HG03175 (cell line): ENCODE data around the gene GJD2.

Source experiments
- ATAC-seq: cut with Tn5 transposase; IDR thresholded peaks from one replicate; pipeline ENCODE4 v1.9.1; 2021; ENCODE audit warnings: mild to moderate bottlenecking, moderate library complexity; ENCODE audit not compliant: unreplicated experiment

The GJD2 gene

GRCh38 chr15:34754674-34755418 is at the start of gene GJD2:
TSS of gene GJD2 (minus strand) at chr15:34754998. CDS start at chr15:34754488, 510 bp downstream.
- no peak for ATAC-seq

GRCh38 chr15:34804113-34804512 is 49.3 kb upstream of the GJD2 start:
- ATAC-seq = no peak

DNA sequence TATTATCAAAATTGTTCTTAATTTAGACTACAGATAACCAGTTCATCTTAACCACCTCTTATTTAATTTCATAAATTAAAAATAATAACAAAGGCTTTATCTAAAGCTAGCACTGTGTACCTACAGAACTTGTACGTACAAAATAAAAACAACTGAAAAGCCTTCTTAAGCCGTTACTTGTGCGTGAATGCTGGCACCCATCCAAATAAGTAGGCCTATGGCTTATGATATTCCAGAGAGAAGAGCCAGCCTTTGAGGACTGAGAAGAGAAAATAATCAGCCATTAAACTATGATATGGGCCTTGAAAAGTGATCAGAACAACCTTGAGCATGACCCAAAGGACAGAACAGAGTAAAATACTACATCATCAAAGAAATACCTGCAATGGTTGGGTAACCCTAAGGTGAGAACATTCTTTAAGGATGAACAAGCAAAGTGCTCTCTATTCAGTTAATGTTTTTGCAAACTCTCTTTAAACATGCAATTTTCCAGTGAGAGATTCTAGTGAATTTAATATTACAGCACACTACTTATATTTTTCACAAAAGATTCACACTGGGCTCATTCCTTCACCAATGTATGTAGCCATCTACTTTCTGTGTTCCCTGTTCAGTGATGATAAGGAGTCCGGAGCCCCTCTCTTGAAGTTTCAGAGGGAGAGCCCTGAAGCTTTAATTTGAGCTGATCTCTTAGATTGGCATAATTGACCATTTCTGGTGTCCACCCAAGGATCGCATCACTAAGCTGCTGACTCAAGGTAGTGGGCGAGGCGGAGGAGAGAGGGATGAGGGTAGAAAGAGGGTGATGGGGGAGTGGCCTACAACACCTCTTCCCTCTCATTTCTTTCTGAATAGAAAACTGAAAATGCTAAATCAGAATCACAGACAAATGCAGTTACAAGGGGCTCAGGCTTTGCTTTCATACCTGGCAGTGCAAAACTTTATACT is 48.3 kb upstream of the GJD2 start:
- ATAC-seq = no peak

GRCh38 chr15:34802371-34802770 is 47.6 kb upstream of the GJD2 start:
- ATAC-seq = no peak

- no peak for ATAC-seq
Measured at GRCh38 chr15:34799149-34800101, 44.6 kb upstream of the GJD2 start.

DNA sequence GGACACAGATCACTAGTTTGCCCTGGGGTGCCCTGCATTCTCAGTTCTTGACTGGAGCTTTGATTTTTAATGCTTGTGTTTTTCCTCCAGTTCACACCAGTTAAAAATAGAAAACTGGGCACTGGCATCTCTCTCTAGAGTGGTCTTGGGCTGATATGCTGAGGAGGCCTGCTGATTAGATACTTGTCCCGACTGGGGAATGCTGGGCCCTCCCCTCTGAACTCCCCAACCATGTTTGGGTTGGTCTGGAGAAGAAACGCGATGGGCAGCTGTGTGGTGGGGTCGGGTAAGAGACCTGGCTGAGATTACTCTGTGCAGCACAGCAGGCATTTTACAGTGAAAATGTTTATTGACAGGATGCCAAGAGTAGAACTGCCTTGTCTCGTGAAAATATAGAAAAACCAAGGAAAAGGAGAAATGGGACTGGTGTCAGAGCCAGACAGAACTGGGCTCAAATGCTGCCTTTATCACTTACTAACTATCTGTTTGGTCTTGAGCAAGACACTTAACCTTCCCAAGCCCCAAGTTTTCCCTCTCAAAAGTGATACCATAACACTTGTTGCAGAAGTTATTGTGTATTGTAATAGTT is 42.1 kb upstream of the GJD2 start:
- no peak for ATAC-seq

DNA sequence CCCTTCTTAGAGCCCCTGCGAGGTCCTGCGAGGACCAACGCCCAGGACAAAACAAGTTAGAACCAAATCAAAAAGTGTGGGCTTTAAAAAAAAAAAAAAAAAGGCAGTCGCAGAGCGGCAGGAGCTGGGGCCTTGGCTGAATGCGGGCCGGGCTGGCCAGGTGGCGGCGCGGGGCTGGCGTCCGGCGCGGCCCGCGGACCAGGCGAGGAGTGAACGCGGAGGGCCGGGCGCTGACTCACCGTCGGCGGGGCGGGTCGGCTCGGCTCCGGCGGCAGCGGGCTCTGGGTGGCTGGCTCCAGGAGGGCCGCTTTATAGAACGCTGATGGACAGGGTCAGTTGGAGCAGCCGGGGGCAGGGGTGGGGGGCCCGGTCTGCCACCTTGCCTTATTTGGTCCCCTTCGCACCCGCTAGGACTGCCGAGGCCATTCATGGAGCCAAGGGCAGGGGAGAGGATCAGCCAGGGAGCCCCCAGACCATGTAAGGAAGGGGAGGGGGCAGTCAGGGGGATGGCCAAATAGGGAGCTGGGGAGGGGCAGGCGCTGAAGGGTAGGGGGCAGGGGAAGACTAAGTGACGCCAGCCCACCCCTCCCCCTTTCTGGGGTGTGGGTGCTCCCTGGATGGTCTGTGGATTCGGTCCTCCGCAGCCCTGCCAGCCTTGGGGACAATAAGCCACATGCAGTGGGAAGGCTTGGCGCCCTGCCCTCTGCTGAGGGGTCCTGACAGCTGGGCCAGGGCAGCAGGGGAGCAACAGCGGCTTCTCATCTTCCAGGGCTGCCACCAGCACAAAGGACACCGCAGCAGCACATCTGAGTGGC is 40.7 kb upstream of the GJD2 start, which contains the start of gene ACTC1:
TSS of gene ACTC1 (minus strand) at position 283 of the 815 bp plus-strand sequence. CDS start 741 bp downstream, outside the sequence.
- ATAC-seq = no peak

- no peak for ATAC-seq
Measured at GRCh38 chr15:34794590-34795206, 39.9 kb upstream of the GJD2 start.

DNA sequence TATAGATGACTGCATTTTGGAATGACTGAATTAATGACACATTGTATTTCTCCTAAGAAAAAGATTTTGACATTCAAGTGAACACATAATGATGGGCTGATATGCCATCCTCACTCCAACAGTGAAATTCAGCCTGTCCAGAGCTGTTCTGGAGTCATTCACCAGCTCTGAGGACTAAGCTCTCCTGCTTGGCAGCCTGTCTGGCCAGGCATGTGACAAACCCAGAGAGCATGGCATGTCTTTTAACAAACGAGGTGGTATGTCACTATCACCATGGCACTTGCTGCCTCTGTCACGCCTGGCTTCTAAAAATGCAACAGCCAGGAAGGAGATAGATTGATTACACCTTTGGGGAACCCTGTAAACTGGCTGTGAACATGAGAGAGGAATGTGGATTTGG is 39.1 kb upstream of the GJD2 start:
- ATAC-seq = no peak

DNA sequence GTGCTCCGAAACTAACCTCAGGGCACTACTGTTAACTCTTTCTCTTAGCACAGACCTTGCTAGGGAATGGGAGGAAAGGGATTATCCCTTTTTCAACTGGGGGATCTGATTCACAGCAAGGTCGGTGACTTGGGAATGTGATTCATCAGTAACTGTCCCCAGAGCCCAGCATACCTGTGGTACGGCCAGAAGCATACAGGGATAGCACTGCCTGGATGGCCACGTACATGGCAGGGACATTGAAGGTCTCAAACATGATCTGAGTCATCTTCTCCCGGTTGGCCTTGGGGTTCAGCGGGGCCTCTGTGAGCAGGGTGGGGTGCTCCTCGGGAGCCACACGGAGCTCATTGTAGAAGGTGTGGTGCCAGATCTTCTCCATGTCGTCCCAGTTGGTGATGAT is 38.3 kb upstream of the GJD2 start:
- ATAC-seq = no peak

GRCh38 chr15:34791701-34792100 is 36.9 kb upstream of the GJD2 start:
- ATAC-seq = no peak

GRCh38 chr15:34790121-34790520 is 35.3 kb upstream of the GJD2 start:
- ATAC-seq = no peak

DNA sequence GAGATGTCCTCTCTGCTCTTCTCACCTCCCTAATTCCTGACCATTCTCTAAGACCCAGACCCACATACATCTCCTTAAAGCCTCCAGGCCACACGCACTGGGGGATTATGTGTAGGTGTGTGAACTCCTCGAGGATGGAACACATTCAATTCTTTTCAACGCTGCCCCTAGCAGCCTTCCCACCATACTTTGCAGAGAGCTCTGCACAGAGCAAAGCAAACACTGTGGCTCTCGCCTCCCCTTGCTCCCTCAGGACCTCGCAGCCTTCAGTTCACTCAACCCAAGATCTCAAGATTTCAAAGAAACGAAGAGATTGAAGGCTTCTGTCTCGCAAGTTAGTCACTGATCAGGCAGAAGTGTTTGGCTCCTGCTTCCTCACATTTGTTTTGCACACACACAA is 34.5 kb upstream of the GJD2 start:
- ATAC-seq = no peak

DNA sequence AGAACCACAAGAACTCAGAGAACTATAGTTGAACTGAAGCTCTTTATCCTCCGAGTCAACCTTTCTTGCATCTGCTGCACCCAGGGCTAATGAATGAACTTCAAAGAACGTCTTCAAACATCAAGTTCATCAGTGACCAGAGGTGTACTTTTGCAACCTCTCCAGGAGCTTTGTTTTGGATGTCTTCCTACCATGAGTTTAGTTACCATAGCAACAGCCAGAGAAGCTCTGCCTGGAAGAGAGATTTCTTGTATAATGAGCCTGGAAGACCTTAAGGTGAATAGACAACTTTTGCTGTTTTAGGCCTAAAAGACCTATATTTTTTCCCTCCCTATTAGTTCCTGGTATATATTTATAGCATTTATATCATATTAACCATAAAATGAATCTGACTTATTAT is 31.4 kb upstream of the GJD2 start:
- ATAC-seq = no peak

- ATAC-seq = no peak
Measured at GRCh38 chr15:34783991-34784390, 29.2 kb upstream of the GJD2 start.

GRCh38 chr15:34783431-34783830 is 28.6 kb upstream of the GJD2 start:
- no peak for ATAC-seq

- ATAC-seq = no peak
Measured at GRCh38 chr15:34782901-34783300, 28.1 kb upstream of the GJD2 start.

- ATAC-seq = no peak
Measured at GRCh38 chr15:34780725-34781124, 25.9 kb upstream of the GJD2 start.

GRCh38 chr15:34776606-34777105 is 21.9 kb upstream of the GJD2 start:
- ATAC-seq = no peak
